ENCODE measurements around the gene AGRN. TPM values are rescaled to one million over a fixed set of nuclear protein-coding genes. Genes with fewer than 3 reads are reported as not detected.

AGRN gene
- total RNA-seq, 1 experiment from 2014 or later: 134 TPM

DNA sequence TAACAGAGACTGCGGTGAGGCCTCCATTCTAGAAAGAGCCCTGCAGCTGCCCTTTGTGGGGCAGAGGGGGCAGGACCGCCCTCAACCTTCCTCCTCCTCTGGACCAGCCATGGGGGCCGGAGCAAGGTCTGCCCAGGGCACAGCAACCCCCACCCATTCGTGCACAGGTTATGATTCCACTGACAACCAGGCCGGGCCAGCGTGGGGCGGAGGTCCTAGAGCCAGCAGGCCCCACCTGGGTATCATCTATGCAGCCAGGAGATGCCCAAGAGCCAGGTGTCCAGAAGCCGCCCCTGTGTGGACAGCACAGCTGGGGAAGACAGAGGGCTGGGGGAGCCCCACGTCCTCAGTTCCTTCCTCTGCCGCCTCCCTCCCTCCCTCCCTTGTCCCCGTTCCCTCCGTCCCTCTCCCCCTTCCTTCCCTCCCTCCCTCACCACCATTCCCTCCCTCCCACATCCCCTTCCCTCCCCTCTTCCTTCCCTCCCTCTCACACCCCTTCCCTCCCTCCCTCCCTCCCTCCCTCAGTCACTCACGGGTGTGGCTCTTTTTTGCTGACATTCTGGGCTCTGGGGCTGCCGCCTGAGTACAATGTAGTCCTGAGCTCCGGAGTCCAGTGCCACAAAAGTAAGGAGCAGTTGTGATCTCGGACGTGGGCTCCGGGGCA is 41.9 kb downstream of the AGRN start:
- RAD21 ChIA-PET (ENCODE audit: low non-redundant PET in 1 of 2, low total read pairs in 2 of 2, uncharacterized antibody in 2 of 2, unreplicated experiment in 2 of 2): no interaction called here
- Histone ChIP-seq H3K9me3 (ENCODE audit: control insufficient read depth in 1 of 2, insufficient read depth in 1 of 2, low read depth in 1 of 2, low read length in 2 of 2) (no peaks in the 10 kb centered on the region), H3K4me3 (replicated peaks in 1 of 2; ENCODE audit: low read depth in 1 of 2, low read length in 2 of 2) (no peak overlapping the region), H3K27ac (ENCODE audit: low read depth, low read length) (no peak overlapping the region; the same call in 1 of the 2 replicates), H3K36me3 (ENCODE audit: control insufficient read depth in 1 of 2, insufficient read depth in 2 of 2, low read length in 2 of 2) (no peaks in the 10 kb centered on the region), H4K20me1 (ENCODE audit: insufficient read depth) (no peaks in the 10 kb centered on the region), H2AFZ (ENCODE audit: low read depth, low read length, poor library complexity, severe bottlenecking) (no peak overlapping the region), H3K9me2 (ENCODE audit: insufficient read depth) (no peaks in the 10 kb centered on the region), H3K4me1 (ENCODE audit: control insufficient read depth in 1 of 2, insufficient read depth in 2 of 2, low read length in 2 of 2) (peaks cover 33 to 73% of the 10 kb centered on the region in 2 experiments), H3K9ac (ENCODE audit: low read length) (no peak overlapping the region), H3K79me2 (ENCODE audit: insufficient read depth, low read length) (no peaks in the 10 kb centered on the region), H3K4me2 (ENCODE audit: low read length) (peak overlapping the region; percentile 98), H3K27me3 (ENCODE audit: insufficient read depth, low read length) (no peaks in the 10 kb centered on the region)
- CTCF ChIA-PET: no interaction called here
- BruUV-seq (replicated peaks): no TSS peak
- intact Hi-C loops (cut with micrococcal nuclease): loop anchor here (5.0 kb wide), 2 partner anchors 45 to 80 kb away; partner anchors contain the start of gene PERM1
- no peak for TF ChIP-seq POLR2AphosphoS5 (IDR thresholded peaks at IDR 0.05; ENCODE audit: low read depth, low read length)
- TF ChIP-seq, protein P1, sequence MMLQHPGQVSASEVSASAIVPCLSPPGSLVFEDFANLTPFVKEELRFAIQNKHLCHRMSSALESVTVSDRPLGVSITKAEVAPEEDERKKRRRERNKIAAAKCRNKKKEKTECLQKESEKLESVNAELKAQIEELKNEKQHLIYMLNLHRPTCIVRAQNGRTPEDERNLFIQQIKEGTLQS (IDR thresholded peaks at IDR 0.05): no peak
- TF ChIP-seq CBX3 (IDR thresholded peaks at IDR 0.05; ENCODE audit: low read depth): no peak
- no peak for TF ChIP-seq RAD21 (IDR thresholded peaks at IDR 0.05; ENCODE audit: low read depth)
- TF ChIP-seq ELF1 (IDR thresholded peaks at IDR 0.05; ENCODE audit: borderline replicate concordance, low read depth): no peak
- no peak for TF ChIP-seq TCF7L2 (IDR thresholded peaks at IDR 0.05; ENCODE audit: borderline replicate concordance, extremely low read depth, insufficient read depth, insufficient read length)
- TF ChIP-seq, protein P2, sequence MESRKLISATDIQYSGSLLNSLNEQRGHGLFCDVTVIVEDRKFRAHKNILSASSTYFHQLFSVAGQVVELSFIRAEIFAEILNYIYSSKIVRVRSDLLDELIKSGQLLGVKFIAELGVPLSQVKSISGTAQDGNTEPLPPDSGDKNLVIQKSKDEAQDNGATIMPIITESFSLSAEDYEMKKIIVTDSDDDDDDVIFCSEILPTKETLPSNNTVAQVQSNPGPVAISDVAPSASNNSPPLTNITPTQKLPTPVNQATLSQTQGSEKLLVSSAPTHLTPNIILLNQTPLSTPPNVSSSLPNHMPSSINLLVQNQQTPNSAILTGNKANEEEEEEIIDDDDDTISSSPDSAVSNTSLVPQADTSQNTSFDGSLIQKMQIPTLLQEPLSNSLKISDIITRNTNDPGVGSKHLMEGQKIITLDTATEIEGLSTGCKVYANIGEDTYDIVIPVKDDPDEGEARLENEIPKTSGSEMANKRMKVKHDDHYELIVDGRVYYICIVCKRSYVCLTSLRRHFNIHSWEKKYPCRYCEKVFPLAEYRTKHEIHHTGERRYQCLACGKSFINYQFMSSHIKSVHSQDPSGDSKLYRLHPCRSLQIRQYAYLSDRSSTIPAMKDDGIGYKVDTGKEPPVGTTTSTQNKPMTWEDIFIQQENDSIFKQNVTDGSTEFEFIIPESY (IDR thresholded peaks at IDR 0.05; ENCODE audit: extremely low read depth, insufficient replicate concordance, low read length): no peak
- no peak for TF ChIP-seq ZFX (IDR thresholded peaks at IDR 0.05)
- no peak for TF ChIP-seq POLR2A (IDR thresholded peaks at IDR 0.05; ENCODE audit: borderline replicate concordance, extremely low read depth, insufficient read depth, insufficient read length)
- no peak for TF ChIP-seq SIN3A (IDR thresholded peaks at IDR 0.05; ENCODE audit: low read depth)
- TF ChIP-seq ZNF274 (IDR thresholded peaks at IDR 0.05; ENCODE audit: low read depth, low read length): no peak
- TF ChIP-seq EGR1 (IDR thresholded peaks at IDR 0.05; ENCODE audit: low read depth): no peak
- TF ChIP-seq EZH2phosphoT487 (IDR thresholded peaks at IDR 0.05; ENCODE audit: borderline replicate concordance): no peak
- no peak for TF ChIP-seq EZH2 (IDR thresholded peaks at IDR 0.05)
- TF ChIP-seq, protein P3, sequence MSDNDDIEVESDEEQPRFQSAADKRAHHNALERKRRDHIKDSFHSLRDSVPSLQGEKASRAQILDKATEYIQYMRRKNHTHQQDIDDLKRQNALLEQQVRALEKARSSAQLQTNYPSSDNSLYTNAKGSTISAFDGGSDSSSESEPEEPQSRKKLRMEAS (IDR thresholded peaks at IDR 0.05): no peak
- no peak for TF ChIP-seq SP1 (IDR thresholded peaks at IDR 0.05; ENCODE audit: low read depth)
- TF ChIP-seq, protein P4, sequence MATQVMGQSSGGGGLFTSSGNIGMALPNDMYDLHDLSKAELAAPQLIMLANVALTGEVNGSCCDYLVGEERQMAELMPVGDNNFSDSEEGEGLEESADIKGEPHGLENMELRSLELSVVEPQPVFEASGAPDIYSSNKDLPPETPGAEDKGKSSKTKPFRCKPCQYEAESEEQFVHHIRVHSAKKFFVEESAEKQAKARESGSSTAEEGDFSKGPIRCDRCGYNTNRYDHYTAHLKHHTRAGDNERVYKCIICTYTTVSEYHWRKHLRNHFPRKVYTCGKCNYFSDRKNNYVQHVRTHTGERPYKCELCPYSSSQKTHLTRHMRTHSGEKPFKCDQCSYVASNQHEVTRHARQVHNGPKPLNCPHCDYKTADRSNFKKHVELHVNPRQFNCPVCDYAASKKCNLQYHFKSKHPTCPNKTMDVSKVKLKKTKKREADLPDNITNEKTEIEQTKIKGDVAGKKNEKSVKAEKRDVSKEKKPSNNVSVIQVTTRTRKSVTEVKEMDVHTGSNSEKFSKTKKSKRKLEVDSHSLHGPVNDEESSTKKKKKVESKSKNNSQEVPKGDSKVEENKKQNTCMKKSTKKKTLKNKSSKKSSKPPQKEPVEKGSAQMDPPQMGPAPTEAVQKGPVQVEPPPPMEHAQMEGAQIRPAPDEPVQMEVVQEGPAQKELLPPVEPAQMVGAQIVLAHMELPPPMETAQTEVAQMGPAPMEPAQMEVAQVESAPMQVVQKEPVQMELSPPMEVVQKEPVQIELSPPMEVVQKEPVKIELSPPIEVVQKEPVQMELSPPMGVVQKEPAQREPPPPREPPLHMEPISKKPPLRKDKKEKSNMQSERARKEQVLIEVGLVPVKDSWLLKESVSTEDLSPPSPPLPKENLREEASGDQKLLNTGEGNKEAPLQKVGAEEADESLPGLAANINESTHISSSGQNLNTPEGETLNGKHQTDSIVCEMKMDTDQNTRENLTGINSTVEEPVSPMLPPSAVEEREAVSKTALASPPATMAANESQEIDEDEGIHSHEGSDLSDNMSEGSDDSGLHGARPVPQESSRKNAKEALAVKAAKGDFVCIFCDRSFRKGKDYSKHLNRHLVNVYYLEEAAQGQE (IDR thresholded peaks at IDR 0.05; ENCODE audit: low read depth): no peak
- no peak for TF ChIP-seq JUND (IDR thresholded peaks at IDR 0.05)
- TF ChIP-seq SRF (IDR thresholded peaks at IDR 0.05; ENCODE audit: low read depth): no peak
- TF ChIP-seq CEBPB (IDR thresholded peaks at IDR 0.05; ENCODE audit: low read depth): no peak
- no peak for DNase-seq (ENCODE audit: low read depth, low spot score)
- no peak for ATAC-seq
- POLR2A ChIA-PET: interaction anchor here (1.7 kb wide), 1 partner anchor 13 kb away, joined by 4 read pairs; the partner anchor contains the start of gene RNF223

Data from HCT116 (cell line).